HepG2 (cell line): Measurements from ENCODE around the gene AEBP1. TPM values are rescaled to one million over a fixed set of nuclear protein-coding genes. Genes with fewer than 3 reads are reported as not detected.

Experiments
- ARHGAP35 ChIP-seq: sonication (generic); formaldehyde crosslinking; IDR thresholded peaks from 2 replicates; pipeline ENCODE4 v1.9.0; 2022; ENCODE audit warnings: mild to moderate bottlenecking, inconsistent platforms, moderate library complexity, missing genetic modification reagents, borderline replicate concordance
- CBX2 ChIP-seq, 2 experiments: fragments of 200-600 bp in 1 of 2; sonication (generic); formaldehyde crosslinking in 1 of 2; IDR thresholded peaks; 2 replicates each; pipeline versions ENCODE4 v1.7.0 to v1.8.1; 2018 to 2022; ENCODE audit warnings: low read depth in 2 of 2, low read length in 1 of 2, mild to moderate bottlenecking in 1 of 2, missing genetic modification reagents in 1 of 2
- DZIP1 ChIP-seq: sonication (generic); formaldehyde crosslinking; IDR thresholded peaks from 2 replicates; pipeline ENCODE4 v1.5.0; 2020; ENCODE audit warnings: mild to moderate bottlenecking, missing genetic modification reagents
- E2F1 ChIP-seq: sonication (generic); formaldehyde crosslinking; IDR thresholded peaks from 2 replicates; pipeline ENCODE4 v1.5.0; 2020; ENCODE audit warnings: missing genetic modification reagents
- GATAD2A ChIP-seq: IDR thresholded peaks from 2 replicates; pipeline ENCODE4 v1.6.1; 2016
- GFI1 ChIP-seq: sonication (generic); formaldehyde crosslinking; IDR thresholded peaks from 2 replicates; pipeline ENCODE4 v1.5.0; 2020; ENCODE audit warnings: missing genetic modification reagents, mild to moderate bottlenecking, borderline replicate concordance
- HOXD1 ChIP-seq: sonication (generic); formaldehyde crosslinking; IDR thresholded peaks from 2 replicates; pipeline ENCODE4 v1.5.0; 2020; ENCODE audit warnings: missing genetic modification reagents
- MTF2 ChIP-seq: sonication (generic); formaldehyde crosslinking; IDR thresholded peaks from 2 replicates; pipeline ENCODE4 v1.5.0; 2020; ENCODE audit warnings: missing genetic modification reagents, borderline replicate concordance
- NPAS2 ChIP-seq: sonication (generic); formaldehyde crosslinking; IDR thresholded peaks from 2 replicates; pipeline ENCODE4 v1.8.0; 2022; ENCODE audit warnings: mild to moderate bottlenecking, missing genetic modification reagents, borderline replicate concordance
- RCOR2 ChIP-seq: IDR thresholded peaks from 2 replicates; pipeline ENCODE4 v1.6.1; 2016; ENCODE audit warnings: missing biosample characterization, missing genetic modification reagents
- RFXAP ChIP-seq: sonication (generic); formaldehyde crosslinking; IDR thresholded peaks from 2 replicates; pipeline ENCODE4 v1.4.0; 2020; ENCODE audit warnings: missing genetic modification reagents, borderline replicate concordance
- SMC3 ChIP-seq: IDR thresholded peaks from 2 replicates; pipeline ENCODE4 v1.6.1; 2011; ENCODE audit warnings: low read length, improper control_type of control experiment
- TFDP1 ChIP-seq: IDR thresholded peaks from 2 replicates; pipeline ENCODE4 v1.6.1; 2016; ENCODE audit warnings: missing compliant biosample characterization, missing genetic modification reagents, borderline replicate concordance
- U2AF2 ChIP-seq: fragments of 200-400 bp; formaldehyde crosslinking; IDR thresholded peaks from 2 replicates; pipeline ENCODE4 v1.6.1; 2017; ENCODE audit warnings: low read depth, mild to moderate bottlenecking, low read length
- ZFP1 ChIP-seq: IDR thresholded peaks from 2 replicates; pipeline ENCODE4 v1.6.1; 2016
- ZFP82 ChIP-seq: sonication (generic); formaldehyde crosslinking; IDR thresholded peaks from 2 replicates; pipeline ENCODE4 v1.5.1; 2020; ENCODE audit warnings: mild to moderate bottlenecking, missing genetic modification reagents, borderline replicate concordance
- ZNF34 ChIP-seq: sonication (generic); formaldehyde crosslinking; IDR thresholded peaks from 2 replicates; pipeline ENCODE4 v1.4.0; 2020; ENCODE audit warnings: mild to moderate bottlenecking, missing genetic modification reagents, borderline replicate concordance
- ZNF503 ChIP-seq: sonication (generic); formaldehyde crosslinking; IDR thresholded peaks from 2 replicates; pipeline ENCODE4 v1.4.0; 2020; ENCODE audit warnings: missing genetic modification reagents
- ZNF660 ChIP-seq: sonication (generic); formaldehyde crosslinking; IDR thresholded peaks from 2 replicates; pipeline ENCODE4 v1.5.1; 2020; ENCODE audit warnings: mild to moderate bottlenecking, low read depth, missing genetic modification reagents, borderline replicate concordance
- ZNF704 ChIP-seq: sonication (generic); formaldehyde crosslinking; IDR thresholded peaks from 2 replicates; pipeline ENCODE4 v1.8.1; 2023; ENCODE audit warnings: mild to moderate bottlenecking, inconsistent platforms, moderate library complexity, missing genetic modification reagents, borderline replicate concordance
- ZNF83 ChIP-seq: sonication (generic); formaldehyde crosslinking; IDR thresholded peaks from 2 replicates; pipeline ENCODE4 v1.4.0; 2020; ENCODE audit warnings: missing genetic modification reagents, mild to moderate bottlenecking, borderline replicate concordance
- polyA plus RNA-seq, 8 experiments: library from polyadenylated mRNA; depleted of rRNA in 3 of 8; stranded (reverse) in 7 of 8; unstranded in 1 of 8; fragments of >200 nt; fragmentation: Illumina TruSeq in 4 of 8; extraction: Trizol in 4 of 8; gene quantifications; 2 replicates each; pipeline versions ENCODE4 v1.2.1 to v1.2.3, GENCODE V29; 2011 to 2016; ENCODE audit warnings: low read depth in 4 of 8, missing spikeins in 1 of 8, mixed read lengths in 1 of 8; ENCODE audit not compliant: insufficient read depth in 1 of 8
- total RNA-seq, 5 experiments: library from RNA; depleted of rRNA; stranded (reverse); fragments of >200 nt; fragmentation: Illumina TruSeq; extraction: Trizol; gene quantifications; 2 replicates each; pipeline ENCODE4 v1.2.3, GENCODE V29; 2016; ENCODE audit warnings: low read depth in 1 of 5

The AEBP1 gene
- total and polyA plus RNA-seq, 2 of the 13 experiments (the other 11 are each of a cell fraction or from before 2014, with no cell fraction given): 0.22 to 0.55 TPM

GRCh38 chr7:44087911-44088838 lies 16.0 kb upstream of the AEBP1 start (continued):
- no peak for TF ChIP-seq SMC3
- TF ChIP-seq HOXD1 (CRISPR knock-in tag): no peak
- no peak for TF ChIP-seq ARHGAP35 (CRISPR knock-in tag)
- TF ChIP-seq NPAS2 (CRISPR knock-in tag): no peak
- TF ChIP-seq CBX2 (IDR thresholded peaks at IDR 0.05; ENCODE audit: low read depth, low read length): no peak
- no peak for TF ChIP-seq CBX2 (CRISPR knock-in tag; IDR thresholded peaks at IDR 0.05; ENCODE audit: low read depth)
- TF ChIP-seq RCOR2: no peak
- no peak for TF ChIP-seq ZFP82 (CRISPR knock-in tag)
- TF ChIP-seq GATAD2A (CRISPR knock-in tag): no peak
- no peak for TF ChIP-seq GFI1 (CRISPR knock-in tag)
- TF ChIP-seq ZNF34 (CRISPR knock-in tag): no peak
- no peak for TF ChIP-seq TFDP1 (CRISPR knock-in tag)
- no peak for TF ChIP-seq U2AF2
- TF ChIP-seq ZNF503 (CRISPR knock-in tag): no peak
- no peak for TF ChIP-seq ZNF704 (CRISPR knock-in tag)
- TF ChIP-seq ZNF83 (CRISPR knock-in tag): no peak
- no peak for TF ChIP-seq ZNF660 (CRISPR knock-in tag)
- TF ChIP-seq DZIP1 (CRISPR knock-in tag): no peak
- TF ChIP-seq MTF2 (CRISPR knock-in tag): no peak
- no peak for TF ChIP-seq E2F1 (CRISPR knock-in tag)
- no peak for TF ChIP-seq ZFP1 (CRISPR knock-in tag)
- TF ChIP-seq RFXAP (CRISPR knock-in tag): 0 out of 2 replicates have a peak, but pooled peaks have one; percentile 60
